Ishikawa (cell line): ENCODE measurements around the gene IKZF4.

ENCODE experiments used
- CEBPB ChIP-seq: IDR thresholded peaks from 2 replicates; pipeline ENCODE4 v1.6.1; 2012
- CREB1 ChIP-seq: IDR thresholded peaks from 2 replicates; pipeline ENCODE4 v1.6.1; 2012; ENCODE audit warnings: low read depth
- EGR1 ChIP-seq: IDR thresholded peaks from 2 replicates; pipeline ENCODE4 v1.6.1; 2012
- EP300 ChIP-seq: IDR thresholded peaks from 2 replicates; pipeline ENCODE4 v1.6.1; 2012; ENCODE audit warnings: borderline replicate concordance
- FOXM1 ChIP-seq: IDR thresholded peaks from 2 replicates; pipeline ENCODE4 v1.6.1; 2012; ENCODE audit warnings: low read depth, borderline replicate concordance
- NFIC ChIP-seq: IDR thresholded peaks from 2 replicates; pipeline ENCODE4 v1.6.1; 2012
- RAD21 ChIP-seq: IDR thresholded peaks from 2 replicates; pipeline ENCODE4 v1.6.1; 2012; ENCODE audit warnings: low read depth
- TAF1 ChIP-seq: IDR thresholded peaks from 2 replicates; pipeline ENCODE4 v1.6.1; 2012; ENCODE audit warnings: low read depth, mild to moderate bottlenecking
- TCF12 ChIP-seq: IDR thresholded peaks from 2 replicates; pipeline ENCODE4 v1.6.1; 2012; ENCODE audit warnings: low read depth
- TEAD4 ChIP-seq: IDR thresholded peaks from 2 replicates; pipeline ENCODE4 v1.6.1; 2012
- YY1 ChIP-seq: IDR thresholded peaks from 2 replicates; pipeline ENCODE4 v1.6.1; 2012; ENCODE audit warnings: low read depth
- ZBTB7A ChIP-seq: IDR thresholded peaks from 2 replicates; pipeline ENCODE4 v1.6.1; 2012; ENCODE audit warnings: low read depth
- TF ChIP-seq, protein P1 (sequence below): IDR thresholded peaks from 2 replicates; pipeline ENCODE4 v1.6.1; 2012
- TF ChIP-seq, protein P2 (sequence below): IDR thresholded peaks from 2 replicates; pipeline ENCODE4 v1.6.1; 2012
- TF ChIP-seq, protein P3 (sequence below): IDR thresholded peaks from 2 replicates; pipeline ENCODE4 v1.6.1; 2012; ENCODE audit warnings: low read depth, mild to moderate bottlenecking

IKZF4 gene

DNA sequence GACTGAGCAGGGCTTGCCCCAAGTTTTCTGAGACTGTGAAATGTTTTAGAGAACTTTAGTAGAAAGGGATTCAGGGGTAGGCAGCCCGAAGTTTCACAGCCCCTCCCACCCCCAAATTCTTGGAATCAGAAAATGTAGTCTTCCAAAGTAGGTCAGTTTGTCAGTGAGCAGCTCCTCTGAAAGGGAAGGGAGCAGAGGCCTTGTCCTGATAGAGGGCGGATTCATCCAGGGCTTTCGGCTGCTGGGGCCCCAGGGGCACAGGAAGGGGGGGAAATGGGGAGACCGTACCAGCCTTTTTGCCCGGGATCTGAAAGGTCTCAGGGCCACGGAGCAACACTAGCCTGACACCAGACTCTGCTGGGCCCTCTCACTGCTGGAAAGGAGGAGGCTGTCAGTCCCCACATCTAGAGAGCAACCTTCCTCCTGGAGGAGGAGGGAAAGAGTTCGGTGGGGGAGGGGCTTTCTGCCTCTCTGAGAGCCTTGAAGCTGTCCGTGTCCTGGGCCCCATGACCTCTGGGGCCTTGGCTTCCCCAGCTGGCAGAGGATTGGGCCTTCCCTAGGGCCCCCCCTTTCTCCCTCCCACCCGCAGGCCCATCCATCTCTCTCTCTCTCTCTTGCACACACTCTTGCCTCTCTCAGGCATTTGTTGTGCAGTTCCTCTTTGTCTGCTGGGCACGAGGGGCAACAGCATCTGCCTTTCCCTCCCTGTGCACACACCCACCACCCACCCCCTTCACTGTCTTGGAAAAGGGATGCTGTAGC lies at the start of gene IKZF4:
Gene IKZF4, plus strand, starts transcription at position 621 of the 762 bp plus-strand sequence. CDS start 451 bp downstream, outside the sequence.
- TF ChIP-seq ZBTB7A (no peak), YY1 (no peak), NFIC (no peak), TCF12 (no peak), EP300 (no peak), RAD21 (no peak), CEBPB (no peak), FOXM1 (no peak), CREB1 (no peak), TAF1 (no peak), TEAD4 (no peak), EGR1 (no peak)
- TF ChIP-seq, protein P1, sequence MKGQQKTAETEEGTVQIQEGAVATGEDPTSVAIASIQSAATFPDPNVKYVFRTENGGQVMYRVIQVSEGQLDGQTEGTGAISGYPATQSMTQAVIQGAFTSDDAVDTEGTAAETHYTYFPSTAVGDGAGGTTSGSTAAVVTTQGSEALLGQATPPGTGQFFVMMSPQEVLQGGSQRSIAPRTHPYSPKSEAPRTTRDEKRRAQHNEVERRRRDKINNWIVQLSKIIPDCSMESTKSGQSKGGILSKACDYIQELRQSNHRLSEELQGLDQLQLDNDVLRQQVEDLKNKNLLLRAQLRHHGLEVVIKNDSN, result no peak
- TF ChIP-seq, protein P2, sequence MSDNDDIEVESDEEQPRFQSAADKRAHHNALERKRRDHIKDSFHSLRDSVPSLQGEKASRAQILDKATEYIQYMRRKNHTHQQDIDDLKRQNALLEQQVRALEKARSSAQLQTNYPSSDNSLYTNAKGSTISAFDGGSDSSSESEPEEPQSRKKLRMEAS, result no peak
- TF ChIP-seq, protein P3, sequence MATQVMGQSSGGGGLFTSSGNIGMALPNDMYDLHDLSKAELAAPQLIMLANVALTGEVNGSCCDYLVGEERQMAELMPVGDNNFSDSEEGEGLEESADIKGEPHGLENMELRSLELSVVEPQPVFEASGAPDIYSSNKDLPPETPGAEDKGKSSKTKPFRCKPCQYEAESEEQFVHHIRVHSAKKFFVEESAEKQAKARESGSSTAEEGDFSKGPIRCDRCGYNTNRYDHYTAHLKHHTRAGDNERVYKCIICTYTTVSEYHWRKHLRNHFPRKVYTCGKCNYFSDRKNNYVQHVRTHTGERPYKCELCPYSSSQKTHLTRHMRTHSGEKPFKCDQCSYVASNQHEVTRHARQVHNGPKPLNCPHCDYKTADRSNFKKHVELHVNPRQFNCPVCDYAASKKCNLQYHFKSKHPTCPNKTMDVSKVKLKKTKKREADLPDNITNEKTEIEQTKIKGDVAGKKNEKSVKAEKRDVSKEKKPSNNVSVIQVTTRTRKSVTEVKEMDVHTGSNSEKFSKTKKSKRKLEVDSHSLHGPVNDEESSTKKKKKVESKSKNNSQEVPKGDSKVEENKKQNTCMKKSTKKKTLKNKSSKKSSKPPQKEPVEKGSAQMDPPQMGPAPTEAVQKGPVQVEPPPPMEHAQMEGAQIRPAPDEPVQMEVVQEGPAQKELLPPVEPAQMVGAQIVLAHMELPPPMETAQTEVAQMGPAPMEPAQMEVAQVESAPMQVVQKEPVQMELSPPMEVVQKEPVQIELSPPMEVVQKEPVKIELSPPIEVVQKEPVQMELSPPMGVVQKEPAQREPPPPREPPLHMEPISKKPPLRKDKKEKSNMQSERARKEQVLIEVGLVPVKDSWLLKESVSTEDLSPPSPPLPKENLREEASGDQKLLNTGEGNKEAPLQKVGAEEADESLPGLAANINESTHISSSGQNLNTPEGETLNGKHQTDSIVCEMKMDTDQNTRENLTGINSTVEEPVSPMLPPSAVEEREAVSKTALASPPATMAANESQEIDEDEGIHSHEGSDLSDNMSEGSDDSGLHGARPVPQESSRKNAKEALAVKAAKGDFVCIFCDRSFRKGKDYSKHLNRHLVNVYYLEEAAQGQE, result no peak

DNA sequence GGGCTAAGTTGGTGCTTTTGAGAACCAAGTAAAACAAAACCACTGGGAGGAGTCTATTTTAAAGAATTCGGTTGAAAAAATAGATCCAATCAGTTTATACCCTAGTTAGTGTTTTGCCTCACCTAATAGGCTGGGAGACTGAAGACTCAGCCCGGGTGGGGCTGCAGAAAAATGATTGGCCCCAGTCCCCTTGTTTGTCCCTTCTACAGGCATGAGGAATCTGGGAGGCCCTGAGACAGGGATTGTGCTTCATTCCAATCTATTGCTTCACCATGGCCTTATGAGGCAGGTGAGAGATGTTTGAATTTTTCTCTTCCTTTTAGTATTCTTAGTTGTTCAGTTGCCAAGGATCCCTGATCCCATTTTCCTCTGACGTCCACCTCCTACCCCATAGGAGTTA lies 48.8 kb upstream of the IKZF4 start:
- peak; percentile 87 for TF ChIP-seq FOXM1
- peak; percentile 57; the same call in 1 of the 2 replicates for TF ChIP-seq TEAD4
- TF ChIP-seq ZBTB7A, result no peak
- no peak for TF ChIP-seq EGR1
- TF ChIP-seq TCF12, result no peak
- no peak for TF ChIP-seq EP300
- TF ChIP-seq CEBPB, result peak; percentile 97
- TF ChIP-seq CREB1, result no peak
- no peak for TF ChIP-seq TAF1
- no peak for TF ChIP-seq YY1
- TF ChIP-seq, protein P2, result no peak
- TF ChIP-seq, protein P1, result no peak

DNA sequence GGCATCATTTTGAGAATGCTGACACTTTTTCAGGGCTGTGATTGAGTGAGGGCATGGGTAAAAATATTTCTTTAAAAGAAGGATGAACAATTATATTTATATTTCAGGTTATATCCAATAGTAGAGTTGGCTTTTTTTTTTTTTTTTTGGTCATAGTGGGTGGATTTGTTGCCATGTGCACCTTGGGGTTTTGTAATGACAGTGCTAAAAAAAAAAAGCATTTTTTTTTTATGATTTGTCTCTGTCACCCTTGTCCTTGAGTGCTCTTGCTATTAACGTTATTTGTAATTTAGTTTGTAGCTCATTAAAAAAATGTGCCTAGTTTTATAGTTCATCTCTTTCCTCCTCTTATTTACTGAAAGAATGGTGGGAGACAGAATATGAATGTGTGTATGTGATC lies 48.4 kb upstream of the IKZF4 start:
- TF ChIP-seq TCF12, result no peak
- TF ChIP-seq, protein P2, result no peak
- TF ChIP-seq CEBPB, result no peak

DNA sequence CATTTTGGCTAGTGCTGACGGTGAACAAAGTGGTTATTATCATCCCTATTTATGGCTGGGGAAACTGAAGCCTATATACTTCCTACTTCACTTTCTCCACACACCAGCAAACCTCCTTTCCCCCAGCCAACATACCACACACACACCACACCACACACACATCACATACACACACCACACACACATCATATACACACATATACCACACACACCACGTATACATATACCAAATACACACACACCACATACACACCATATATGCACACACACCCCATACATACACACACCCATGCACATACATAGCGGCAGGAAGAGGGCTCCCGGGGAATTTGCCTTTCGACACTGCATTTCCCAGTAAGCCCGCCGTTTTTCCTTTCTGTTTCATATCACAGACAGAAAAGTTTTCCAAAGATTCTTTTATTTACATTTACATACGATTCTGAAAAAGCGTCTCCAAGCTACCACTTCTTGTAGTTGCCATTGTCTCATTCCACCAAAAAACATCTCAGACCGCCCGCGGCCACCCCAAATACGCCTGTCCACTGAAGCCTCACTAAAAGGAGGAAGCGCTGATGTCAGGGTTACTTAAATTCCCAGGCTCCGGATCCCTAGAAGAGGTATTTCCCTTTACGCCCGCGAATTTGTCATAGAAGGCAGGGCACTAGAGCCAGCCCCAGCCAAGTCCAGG lies 47.8 kb upstream of the IKZF4 start:
- TF ChIP-seq, protein P2, result no peak
- TF ChIP-seq TEAD4, result 0 out of 2 replicates have a peak, but pooled peaks have one; percentile 34

DNA sequence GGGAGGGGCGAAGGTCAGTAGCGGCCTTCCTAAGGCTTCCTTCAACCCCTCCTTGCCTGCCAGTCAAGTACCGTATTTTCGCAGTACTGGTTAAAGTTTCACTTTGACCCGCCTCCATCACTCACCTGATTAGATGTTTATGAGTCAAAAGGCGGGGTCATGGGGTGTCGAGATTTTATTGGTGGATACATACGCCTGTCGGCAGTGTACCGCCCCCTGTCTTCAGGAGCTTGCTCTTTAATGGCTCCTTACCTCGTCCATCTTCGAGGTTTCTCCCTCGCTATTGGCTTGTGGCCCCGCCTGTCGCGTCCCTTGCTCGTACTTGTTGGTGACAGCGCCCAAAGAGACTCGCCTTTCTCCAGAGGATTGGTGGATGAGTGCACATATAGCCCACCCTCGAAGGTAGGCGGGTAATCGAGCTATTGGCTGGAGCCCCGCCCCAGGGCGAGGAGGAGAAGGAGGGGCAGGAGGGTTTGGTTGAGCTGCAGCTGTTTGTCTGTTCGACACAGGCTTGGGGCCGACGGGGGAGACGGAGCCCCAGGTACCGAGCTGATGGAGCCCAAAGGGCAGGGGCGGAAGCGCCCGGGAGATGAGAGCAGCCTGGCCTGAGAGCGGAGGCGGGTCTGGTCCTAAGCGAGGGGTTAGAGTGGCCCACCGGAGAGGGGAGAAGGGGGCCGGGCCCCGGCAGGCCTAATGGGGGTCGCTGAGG lies 47.1 kb upstream of the IKZF4 start, which contains the start of gene RAB5B:
Gene RAB5B, plus strand, starts transcription at position 480 of the 709 bp plus-strand sequence. CDS start 12,883 bp downstream, outside the sequence.
- TF ChIP-seq FOXM1, result peak; percentile 8; the same call in 1 of the 2 replicates
- TF ChIP-seq ZBTB7A, result peak; percentile 97; the same call in 1 of the 2 replicates
- peak; percentile 83 for TF ChIP-seq CREB1
- 0 out of 2 replicates have a peak, but pooled peaks have one; percentile 55 for TF ChIP-seq EP300
- peak; percentile 55 for TF ChIP-seq YY1
- TF ChIP-seq RAD21, result no peak
- no peak for TF ChIP-seq CEBPB
- TF ChIP-seq, protein P2, result peak; percentile 70
- TF ChIP-seq TAF1, result peak; percentile 94
- no peak; the same call in 1 of the 2 replicates for TF ChIP-seq NFIC
- TF ChIP-seq, protein P3, result no peak
- TF ChIP-seq EGR1, result no peak
- TF ChIP-seq, protein P1, result peak; percentile 73
- no peak for TF ChIP-seq TEAD4
- TF ChIP-seq TCF12, result peak; percentile 50; the same call in 1 of the 2 replicates
